ENCODE measurements around the gene LDHA. TPM values are rescaled to one million over a fixed set of nuclear protein-coding genes. Genes with fewer than 3 reads are reported as not detected.
"Not testable (repeated sequence)": the region's sequence is repeated elsewhere in the genome, so short reads cannot be mapped to it uniquely, and the experiment has no call there.

Gene LDHA
- total RNA-seq, 2 donors from 2014 or later, result 513 to 576 TPM

- ATAC-seq (no peak), DNase-seq (no peak)
- intact Hi-C loops (cut with DNase I, micrococcal nuclease), result loop anchor here in 1 of 2 donors (10.0 kb wide), 1 partner anchor 122 kb away; no protein-coding TSS in a partner anchor
Observed at GRCh38 chr11:18392434-18393321, 1.7 kb upstream of the LDHA start.

- no peak for ATAC-seq
- DNase-seq, result peak; percentile 22 to 35
- intact Hi-C loops (cut with DNase I, micrococcal nuclease), result loop anchor here in 1 of 2 donors (10.0 kb wide), 1 partner anchor 121 kb away; no protein-coding TSS in a partner anchor
Observed at GRCh38 chr11:18393581-18394274, 635 bp upstream of the LDHA start.

- ATAC-seq, result peak; percentile 14
- intact Hi-C loops (cut with DNase I, micrococcal nuclease), result loop anchor here in 1 of 2 donors (5.0 to 10.0 kb wide), 2 partner anchors 73 to 120 kb away; partner anchors contain the start of genes GTF2H1 and HPS5
- DNase-seq, result peak in 1 of 2 donors; percentile 48
Observed at GRCh38 chr11:18394928-18395734, 768 bp downstream of the LDHA start.

DNA sequence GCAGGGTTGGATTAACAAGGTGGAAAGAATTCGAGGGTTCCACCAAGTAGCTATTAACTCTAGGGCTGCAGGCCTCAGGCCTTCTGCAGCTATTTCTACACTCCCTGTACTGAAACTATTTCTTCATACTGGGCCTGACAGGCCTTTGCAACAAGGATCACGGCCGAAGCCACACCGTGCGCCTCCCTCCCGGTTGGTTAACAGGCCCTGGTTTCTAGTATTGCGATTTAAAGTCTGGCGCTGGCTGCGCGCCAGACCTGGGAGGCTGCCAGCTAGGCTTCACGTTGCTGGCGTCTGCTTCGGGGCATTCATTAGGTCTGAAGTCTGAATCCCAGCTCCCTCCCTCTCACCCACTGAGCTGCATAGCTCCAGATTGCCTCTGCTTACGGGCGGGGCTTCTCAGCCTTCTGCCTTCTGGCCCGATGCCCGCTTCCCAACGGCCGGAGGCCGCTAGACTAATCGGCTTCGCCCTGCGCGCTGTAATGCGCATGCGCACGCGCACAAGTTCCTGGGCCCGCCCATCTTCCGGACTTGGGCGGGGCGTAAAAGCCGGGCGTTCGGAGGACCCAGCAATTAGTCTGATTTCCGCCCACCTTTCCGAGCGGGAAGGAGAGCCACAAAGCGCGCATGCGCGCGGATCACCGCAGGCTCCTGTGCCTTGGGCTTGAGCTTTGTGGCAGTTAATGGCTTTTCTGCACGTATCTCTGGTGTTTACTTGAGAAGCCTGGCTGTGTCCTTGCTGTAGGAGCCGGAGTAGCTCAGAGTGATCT, 1.6 kb downstream of the LDHA start:
- ATAC-seq (peak; percentile 80), DNase-seq (peak; percentile 98 to 99)
- intact Hi-C loops (cut with DNase I, micrococcal nuclease), result loop anchor here in 1 of 2 donors (5.0 to 10.0 kb wide), 2 partner anchors 74 to 119 kb away; partner anchors contain the start of genes GTF2H1 and HPS5

GRCh38 chr11:18397921-18398320, 3.6 kb downstream of the LDHA start:
- DNase-seq (no peak), ATAC-seq (no peak)
- intact Hi-C loops (cut with DNase I, micrococcal nuclease), result loop anchor here in 1 of 2 donors (5.0 to 10.0 kb wide), 2 partner anchors 76 to 117 kb away; partner anchors contain the start of genes GTF2H1 and HPS5

GRCh38 chr11:18401077-18401476, 6.7 kb downstream of the LDHA start:
- ATAC-seq; DNase-seq; intact Hi-C loops (cut with DNase I, micrococcal nuclease): not testable (repeated sequence)

GRCh38 chr11:18404062-18404461, 9.7 kb downstream of the LDHA start:
- intact Hi-C loops (cut with DNase I, micrococcal nuclease), result no loop called here
- no peak for DNase-seq
- ATAC-seq, result no peak

- intact Hi-C loops (cut with DNase I, micrococcal nuclease); DNase-seq: not testable (repeated sequence)
- ATAC-seq, result peak; percentile 60
Observed at GRCh38 chr11:18407400-18407799, 13.0 kb downstream of the LDHA start.

DNA sequence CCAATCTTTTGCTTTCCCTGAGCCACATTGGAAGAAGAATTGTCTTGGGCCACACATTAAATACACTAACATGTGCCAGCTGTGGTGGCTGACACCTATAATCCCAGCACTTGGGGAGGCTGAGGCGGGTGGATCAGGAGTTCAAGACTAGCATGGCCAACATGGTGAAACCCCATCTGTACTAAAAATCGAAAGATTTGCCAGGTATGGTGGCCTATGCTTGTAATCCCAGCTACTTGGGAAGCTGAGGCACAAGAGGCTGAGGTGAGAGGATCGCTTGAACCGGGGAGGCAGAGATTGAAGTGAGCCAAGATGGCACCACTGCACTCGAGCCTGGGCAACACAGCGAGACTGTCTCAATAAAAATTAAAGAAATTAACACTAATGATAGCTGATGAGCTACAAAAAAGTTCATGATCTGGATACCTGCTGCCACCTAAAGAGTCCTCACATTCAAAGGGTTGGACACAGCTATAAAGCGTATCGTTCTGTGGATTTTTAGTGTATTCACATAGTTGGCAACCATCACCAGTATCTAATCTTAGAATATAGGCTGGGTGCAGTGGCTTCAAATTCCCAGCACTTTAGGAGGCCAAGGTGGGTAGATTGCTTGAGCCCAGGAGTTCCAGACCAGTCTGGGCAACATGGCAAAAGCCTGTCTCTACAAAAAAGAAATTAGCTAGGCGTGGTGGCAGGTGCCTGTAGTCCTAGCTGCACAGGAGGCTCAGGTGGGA, 14.4 kb downstream of the LDHA start:
- ATAC-seq, result no peak

GRCh38 chr11:18416459-18416858, 22.1 kb downstream of the LDHA start:
- no peak for DNase-seq
- intact Hi-C loops (cut with DNase I, micrococcal nuclease), result no loop called here
- ATAC-seq, result no peak

More for the DNA sequence above, 14.4 kb downstream of the LDHA start:
- intact Hi-C loops (cut with DNase I, micrococcal nuclease), result no loop called here
- DNase-seq, result no peak

GRCh38 chr11:18419040-18419439, 24.7 kb downstream of the LDHA start:
- intact Hi-C loops (cut with DNase I, micrococcal nuclease), result no loop called here
- peak; percentile 68 for ATAC-seq
- no peak for DNase-seq

- DNase-seq (no peak), ATAC-seq (no peak)
- intact Hi-C loops (cut with DNase I, micrococcal nuclease), result no loop called here
Observed at GRCh38 chr11:18420067-18420466, 25.7 kb downstream of the LDHA start.

GRCh38 chr11:18427240-18427639, 32.9 kb downstream of the LDHA start:
- ATAC-seq, result no peak
- intact Hi-C loops (cut with DNase I, micrococcal nuclease), result no loop called here
- DNase-seq, result no peak

GRCh38 chr11:18429332-18429731, 35.0 kb downstream of the LDHA start:
- intact Hi-C loops (cut with DNase I, micrococcal nuclease), result no loop called here
- ATAC-seq, result no peak
- no peak for DNase-seq

- no peak for DNase-seq
- no peak for ATAC-seq
- intact Hi-C loops (cut with DNase I, micrococcal nuclease), result no loop called here
Observed at GRCh38 chr11:18438691-18439090, 44.3 kb downstream of the LDHA start.

GRCh38 chr11:18449251-18449650, 54.9 kb downstream of the LDHA start:
- ATAC-seq (no peak), DNase-seq (no peak)
- intact Hi-C loops (cut with DNase I, micrococcal nuclease), result no loop called here

DNA sequence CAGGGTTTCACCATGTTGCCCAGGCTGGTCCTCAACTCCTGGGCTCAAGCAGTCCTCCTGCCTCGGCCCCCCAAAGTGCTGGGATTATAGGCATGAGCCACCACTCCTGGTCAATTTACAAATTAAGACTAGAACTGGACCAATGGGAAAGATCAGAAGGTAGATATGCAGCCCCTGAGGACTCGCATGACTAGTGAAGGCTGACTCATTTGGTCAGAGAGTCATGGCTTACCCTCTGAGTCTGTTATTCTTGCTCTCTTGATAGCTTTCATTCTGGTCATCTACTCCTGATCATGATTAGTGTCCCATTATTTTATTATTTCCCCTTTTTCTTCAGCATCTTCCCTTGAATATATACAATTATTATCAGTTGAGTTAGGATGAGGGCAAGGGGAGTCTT, 58.6 kb downstream of the LDHA start:
- no peak for ATAC-seq
- DNase-seq, result no peak
- intact Hi-C loops (cut with DNase I, micrococcal nuclease), result no loop called here
